ENCODE data around the gene WDR90. TPM values are rescaled to one million over a fixed set of nuclear protein-coding genes. Genes with fewer than 3 reads are reported as not detected.
A peak's percentile ranks its signal among the peaks of the same experiment; 100 is the strongest.

The WDR90 gene
- total and polyA plus RNA-seq, 2 of the 13 experiments (the other 11 are each of a cell fraction or from before 2014, with no cell fraction given): 14.9 to 28.9 TPM

DNA sequence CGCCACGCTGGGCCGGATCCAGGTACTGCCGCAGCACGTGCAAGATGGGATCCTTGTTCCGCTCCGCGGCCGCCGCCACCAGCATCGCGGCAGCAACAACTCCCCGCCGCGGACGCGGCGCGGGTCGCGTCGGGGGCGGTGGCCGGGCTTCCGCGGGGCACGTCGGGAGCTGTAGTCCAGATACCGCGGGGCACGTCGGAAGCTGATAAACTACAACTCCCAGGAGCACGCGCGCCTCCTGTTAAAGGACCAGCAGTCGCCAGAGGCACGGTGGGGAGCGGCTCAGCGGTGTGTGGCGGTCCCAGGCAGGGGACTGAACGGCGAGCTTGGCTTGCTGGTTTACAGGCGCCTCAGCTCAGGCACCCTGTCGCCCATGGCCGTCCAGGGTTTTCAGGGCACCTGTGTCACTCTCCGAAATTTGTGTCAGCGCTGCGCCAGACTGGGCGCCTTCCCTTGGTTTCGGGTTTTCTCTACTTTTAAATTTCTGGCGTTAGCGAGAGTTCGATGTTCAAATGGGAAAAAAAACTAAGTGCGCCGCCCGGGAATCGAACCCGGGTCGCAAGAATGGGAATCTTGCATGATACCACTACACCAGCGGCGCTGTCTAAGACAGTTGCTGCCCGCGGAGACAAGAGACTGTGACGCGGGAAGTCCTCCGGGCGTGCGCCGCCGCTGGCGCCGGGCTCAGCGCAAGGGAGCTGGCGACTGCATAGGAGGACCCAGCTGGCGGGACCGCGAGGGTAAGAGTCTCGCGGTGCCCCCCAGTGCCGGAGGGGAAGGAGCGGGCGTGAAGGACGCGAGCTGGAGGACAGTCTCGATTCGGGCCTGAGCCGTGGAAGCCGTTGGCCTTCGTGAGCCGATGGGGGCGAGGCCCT lies 12.7 kb upstream of the WDR90 start, which contains the start of gene METTL26 (continued):
- TF ChIP-seq, protein P1, sequence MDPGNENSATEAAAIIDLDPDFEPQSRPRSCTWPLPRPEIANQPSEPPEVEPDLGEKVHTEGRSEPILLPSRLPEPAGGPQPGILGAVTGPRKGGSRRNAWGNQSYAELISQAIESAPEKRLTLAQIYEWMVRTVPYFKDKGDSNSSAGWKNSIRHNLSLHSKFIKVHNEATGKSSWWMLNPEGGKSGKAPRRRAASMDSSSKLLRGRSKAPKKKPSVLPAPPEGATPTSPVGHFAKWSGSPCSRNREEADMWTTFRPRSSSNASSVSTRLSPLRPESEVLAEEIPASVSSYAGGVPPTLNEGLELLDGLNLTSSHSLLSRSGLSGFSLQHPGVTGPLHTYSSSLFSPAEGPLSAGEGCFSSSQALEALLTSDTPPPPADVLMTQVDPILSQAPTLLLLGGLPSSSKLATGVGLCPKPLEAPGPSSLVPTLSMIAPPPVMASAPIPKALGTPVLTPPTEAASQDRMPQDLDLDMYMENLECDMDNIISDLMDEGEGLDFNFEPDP (CRISPR knock-in tag; conservative IDR thresholded peaks at IDR 0.05): 0 out of 2 replicates have a peak, but pooled peaks have one; percentile 41
- TF ChIP-seq NCOA5 (CRISPR knock-in tag; IDR thresholded peaks at IDR 0.05) (no peak), RXRA (CRISPR knock-in tag; IDR thresholded peaks at IDR 0.05) (0 out of 2 replicates have a peak, but pooled peaks have one; percentile 19), ZNF609 (CRISPR knock-in tag; IDR thresholded peaks at IDR 0.05; ENCODE audit: borderline replicate concordance) (no peak), ZNF775 (CRISPR knock-in tag; IDR thresholded peaks at IDR 0.05; ENCODE audit: borderline replicate concordance) (peak; percentile 27; the same call in 1 of the 2 replicates), ZNF724P (CRISPR knock-in tag; IDR thresholded peaks at IDR 0.05; ENCODE audit: borderline replicate concordance) (peak; percentile 93), E2F5 (CRISPR knock-in tag; conservative IDR thresholded peaks at IDR 0.05) (peak; percentile 76; the same call in 1 of the 2 replicates), SP5 (CRISPR knock-in tag; IDR thresholded peaks at IDR 0.05; ENCODE audit: borderline replicate concordance, low read depth) (no peak)
- TF ChIP-seq, protein P2, sequence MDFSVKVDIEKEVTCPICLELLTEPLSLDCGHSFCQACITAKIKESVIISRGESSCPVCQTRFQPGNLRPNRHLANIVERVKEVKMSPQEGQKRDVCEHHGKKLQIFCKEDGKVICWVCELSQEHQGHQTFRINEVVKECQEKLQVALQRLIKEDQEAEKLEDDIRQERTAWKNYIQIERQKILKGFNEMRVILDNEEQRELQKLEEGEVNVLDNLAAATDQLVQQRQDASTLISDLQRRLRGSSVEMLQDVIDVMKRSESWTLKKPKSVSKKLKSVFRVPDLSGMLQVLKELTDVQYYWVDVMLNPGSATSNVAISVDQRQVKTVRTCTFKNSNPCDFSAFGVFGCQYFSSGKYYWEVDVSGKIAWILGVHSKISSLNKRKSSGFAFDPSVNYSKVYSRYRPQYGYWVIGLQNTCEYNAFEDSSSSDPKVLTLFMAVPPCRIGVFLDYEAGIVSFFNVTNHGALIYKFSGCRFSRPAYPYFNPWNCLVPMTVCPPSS (IDR thresholded peaks at IDR 0.05): no peak
- TF ChIP-seq, protein P3, sequence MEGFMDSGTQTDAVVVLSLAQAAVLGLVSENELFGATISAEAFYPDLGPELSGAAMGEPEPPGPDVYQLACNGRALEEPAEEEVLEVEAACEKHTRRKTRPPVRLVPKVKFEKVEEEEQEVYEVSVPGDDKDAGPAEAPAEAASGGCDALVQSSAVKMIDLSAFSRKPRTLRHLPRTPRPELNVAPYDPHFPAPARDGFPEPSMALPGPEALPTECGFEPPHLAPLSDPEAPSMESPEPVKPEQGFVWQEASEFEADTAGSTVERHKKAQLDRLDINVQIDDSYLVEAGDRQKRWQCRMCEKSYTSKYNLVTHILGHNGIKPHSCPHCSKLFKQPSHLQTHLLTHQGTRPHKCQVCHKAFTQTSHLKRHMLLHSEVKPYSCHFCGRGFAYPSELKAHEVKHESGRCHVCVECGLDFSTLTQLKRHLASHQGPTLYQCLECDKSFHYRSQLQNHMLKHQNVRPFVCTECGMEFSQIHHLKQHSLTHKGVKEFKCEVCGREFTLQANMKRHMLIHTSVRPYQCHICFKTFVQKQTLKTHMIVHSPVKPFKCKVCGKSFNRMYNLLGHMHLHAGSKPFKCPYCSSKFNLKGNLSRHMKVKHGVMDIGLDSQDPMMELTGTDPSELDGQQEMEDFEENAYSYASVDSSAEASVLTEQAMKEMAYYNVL (CRISPR knock-in tag; IDR thresholded peaks at IDR 0.05; ENCODE audit: borderline replicate concordance): peak; percentile 48; the same call in 1 of the 2 replicates
- TF ChIP-seq, protein P4, sequence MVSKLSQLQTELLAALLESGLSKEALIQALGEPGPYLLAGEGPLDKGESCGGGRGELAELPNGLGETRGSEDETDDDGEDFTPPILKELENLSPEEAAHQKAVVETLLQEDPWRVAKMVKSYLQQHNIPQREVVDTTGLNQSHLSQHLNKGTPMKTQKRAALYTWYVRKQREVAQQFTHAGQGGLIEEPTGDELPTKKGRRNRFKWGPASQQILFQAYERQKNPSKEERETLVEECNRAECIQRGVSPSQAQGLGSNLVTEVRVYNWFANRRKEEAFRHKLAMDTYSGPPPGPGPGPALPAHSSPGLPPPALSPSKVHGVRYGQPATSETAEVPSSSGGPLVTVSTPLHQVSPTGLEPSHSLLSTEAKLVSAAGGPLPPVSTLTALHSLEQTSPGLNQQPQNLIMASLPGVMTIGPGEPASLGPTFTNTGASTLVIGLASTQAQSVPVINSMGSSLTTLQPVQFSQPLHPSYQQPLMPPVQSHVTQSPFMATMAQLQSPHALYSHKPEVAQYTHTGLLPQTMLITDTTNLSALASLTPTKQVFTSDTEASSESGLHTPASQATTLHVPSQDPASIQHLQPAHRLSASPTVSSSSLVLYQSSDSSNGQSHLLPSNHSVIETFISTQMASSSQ (IDR thresholded peaks at IDR 0.05; ENCODE audit: low read depth): no peak
- TF ChIP-seq, protein P4 (CRISPR knock-in tag; IDR thresholded peaks at IDR 0.05; ENCODE audit: borderline replicate concordance): peak; percentile 5; the same call in 1 of the 2 replicates
